Thymus (tissue), 11 donors: ENCODE results near the gene BST2. TPM values are rescaled to one million over a fixed set of nuclear protein-coding genes. Genes with fewer than 3 reads are reported as not detected.

Experiments
- DNase-seq, 9 donors: peaks; one replicate each; pipeline ENCODE4 v3.0.0-alpha.2; 2013; ENCODE audit warnings: low spot score in 9 of 9, low read depth in 6 of 9, missing footprints in 1 of 9
- H3K27ac ChIP-seq, 2 donors: one replicate each; pipeline ENCODE4 v1.5.1; 2013; ENCODE audit warnings: control low read depth in 1 of 2, low read depth in 1 of 2, low read length in 1 of 2, mild to moderate bottlenecking in 1 of 2, moderate library complexity in 1 of 2
- H3K27me3 ChIP-seq, 2 donors: one replicate each; pipeline ENCODE4 v1.5.1; 2013; ENCODE audit warnings: low read length in 1 of 2; ENCODE audit not compliant: control insufficient read depth in 2 of 2, insufficient read depth in 1 of 2
- H3K36me3 ChIP-seq, 2 donors: one replicate each; pipeline ENCODE4 v1.5.1; 2013; ENCODE audit warnings: low read length in 1 of 2, mild to moderate bottlenecking in 1 of 2, moderate library complexity in 1 of 2; ENCODE audit not compliant: control insufficient read depth in 2 of 2, insufficient read depth in 2 of 2
- H3K4me1 ChIP-seq, 2 donors: one replicate each; pipeline ENCODE4 v1.5.1; 2013; ENCODE audit warnings: low read length in 2 of 2; ENCODE audit not compliant: control insufficient read depth in 2 of 2, insufficient read depth in 2 of 2
- H3K4me3 ChIP-seq, 2 donors: one replicate each; pipeline ENCODE4 v1.5.1; 2013; ENCODE audit warnings: low read length in 2 of 2, control low read depth in 1 of 2, mild to moderate bottlenecking in 1 of 2
- H3K9me3 ChIP-seq, 2 donors: one replicate each; pipeline ENCODE4 v1.5.1; 2013; ENCODE audit warnings: low read length in 1 of 2, mild to moderate bottlenecking in 1 of 2; ENCODE audit not compliant: control insufficient read depth in 2 of 2, insufficient read depth in 1 of 2
- WGBS: extraction: QIAGEN DNeasy Blood & Tissue Kit; methylation state at CpG from one replicate; pipeline ENCODE4 v1.1.7; 2013; 5-methylcytosine and 5-hydroxymethylcytosine counted together
- polyA plus RNA-seq: library from polyadenylated mRNA; stranded (reverse); fragments of 200-250 nt; gene quantifications from one replicate; pipeline ENCODE4 v1.2.3, GENCODE V29; 2013
- total RNA-seq: library from RNA; stranded (reverse); fragments of 120-200 nt; gene quantifications from one replicate; pipeline ENCODE4 v1.2.4, GENCODE V29; 2013
- donor health status: healthy.

The BST2 gene
- total and polyA plus RNA-seq, 2 donors = 107 to 221 TPM

DNA sequence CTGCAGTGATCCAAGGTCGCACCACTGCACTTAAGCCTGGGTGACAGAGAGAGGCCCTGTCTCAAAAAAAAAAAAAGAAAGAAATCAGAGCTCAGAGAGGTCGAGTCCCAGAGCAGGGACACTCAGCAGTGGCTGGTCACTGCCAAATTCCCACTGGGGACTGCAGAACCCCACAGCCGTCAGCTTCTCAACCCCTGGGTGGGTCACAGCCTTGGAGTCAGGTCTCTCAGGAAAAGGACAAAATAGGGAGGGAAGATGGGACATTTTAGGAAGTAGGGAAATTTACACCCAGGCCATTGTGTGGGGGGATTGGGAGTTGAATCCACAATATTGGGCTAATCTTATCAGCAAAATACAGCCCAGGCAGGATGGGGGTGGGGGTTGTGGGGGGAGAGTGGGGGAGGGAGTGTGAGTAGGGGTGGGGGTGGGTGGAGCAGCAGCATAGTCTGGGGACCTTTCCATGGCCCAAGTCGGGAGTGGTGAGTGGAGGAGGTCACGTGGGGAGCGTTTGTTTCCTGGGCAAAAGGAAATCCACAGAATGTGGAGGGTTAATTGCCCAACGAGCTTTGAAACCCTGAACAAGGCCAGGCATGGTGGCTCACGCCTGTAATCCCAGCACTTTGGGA is 6.4 kb downstream of the BST2 start:
- Histone ChIP-seq H3K9me3 (no peaks in the 10 kb centered on the region), H3K36me3 (peaks cover 13 to 14% of the 10 kb centered on the region in 2 donors), H3K27ac (no peak overlapping the region), H3K4me1 (peaks cover 3 to 11% of the 10 kb centered on the region in 2 donors), H3K4me3 (no peak overlapping the region), H3K27me3 (no peaks in the 10 kb centered on the region)
- WGBS = 89% methylated on average over 8 of the region's 8 CpGs
- DNase-seq = no peak

- peaks cover 8 to 21% of the 10 kb centered on the region in 2 donors for H3K4me1 ChIP-seq
- peaks cover 0 to 4% of the 10 kb centered on the region in 2 donors for H3K9me3 ChIP-seq
- no peak overlapping the region for H3K27ac ChIP-seq
- peaks cover 2 to 6% of the 10 kb centered on the region in 2 donors for H3K36me3 ChIP-seq
- no peak overlapping the region for H3K4me3 ChIP-seq
- 24% methylated on average over 19 of the region's 19 CpGs for WGBS
- DNase-seq = peak in 3 of 9 donors; percentile 57 to 81 (median 57)
- H3K27me3 ChIP-seq = peaks cover 13 to 19% of the 10 kb centered on the region in 2 donors
These were observed 10.5 kb downstream of the BST2 start for GRCh38 chr19:17394891-17395415.

DNA sequence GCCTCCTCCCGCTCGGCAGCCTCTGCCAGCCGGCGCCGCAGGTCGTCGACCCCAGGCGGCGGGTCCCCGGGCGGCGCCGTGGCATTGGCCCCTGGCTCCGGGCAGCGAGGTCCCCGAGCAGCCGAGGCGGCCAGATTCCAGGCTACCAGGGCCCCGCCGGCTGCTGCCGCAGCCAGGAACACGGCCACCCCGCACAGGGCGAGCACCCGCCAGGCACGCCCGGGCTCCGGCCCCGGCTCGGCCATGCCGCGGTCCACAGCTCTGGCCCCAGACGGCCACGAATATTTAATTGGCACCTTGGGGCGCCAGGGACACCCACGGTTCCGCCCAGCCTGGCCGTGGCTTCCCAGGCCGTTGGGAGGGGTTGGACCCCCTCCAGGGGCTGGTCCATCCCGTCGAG is 11.5 kb downstream of the BST2 start, which contains the start of gene CCDC194:
Gene CCDC194 (minus strand): TSS at position 283 of the 400 bp plus-strand sequence. CDS start 38 bp downstream, at position 245.
- Histone ChIP-seq H3K9me3 (peaks cover 0 to 4% of the 10 kb centered on the region in 2 donors), H3K27ac (no peak within 1 kb of the TSS), H3K4me3 (no peak within 1 kb of the TSS), H3K4me1 (peaks cover 8 to 21% of the 10 kb centered on the region in 2 donors), H3K36me3 (peaks cover 0 to 6% of the 10 kb centered on the region in 2 donors), H3K27me3 (peaks cover 15 to 27% of the 10 kb centered on the region in 2 donors)
- no peak for DNase-seq
- WGBS = 83% methylated on average over 41 of the region's 41 CpGs

DNA sequence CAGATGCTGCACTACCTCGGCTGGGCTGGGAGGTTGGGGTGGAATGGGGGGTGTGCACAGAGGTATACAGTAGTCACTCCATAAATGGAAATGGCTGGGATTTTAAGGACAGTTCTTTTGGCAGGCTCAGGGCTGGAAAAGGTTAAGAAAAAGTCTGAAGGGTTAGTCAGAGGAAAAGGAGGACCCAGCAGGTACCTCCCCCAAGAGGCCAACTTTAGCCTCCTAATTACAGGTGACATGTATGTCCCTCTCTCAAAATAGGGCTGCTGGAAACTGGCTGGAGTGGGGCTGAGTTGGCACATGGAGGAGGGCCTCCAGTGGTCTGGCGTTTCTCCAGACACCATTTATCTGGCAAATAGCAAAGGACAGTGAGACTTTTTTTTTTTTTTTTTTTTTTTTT is 12.4 kb downstream of the BST2 start:
- peaks cover 8 to 21% of the 10 kb centered on the region in 2 donors for H3K4me1 ChIP-seq
- no peak overlapping the region for H3K27ac ChIP-seq
- H3K4me3 ChIP-seq = no peak overlapping the region
- H3K27me3 ChIP-seq = peaks cover 17 to 35% of the 10 kb centered on the region in 2 donors
- 87% methylated on average over 2 of the region's 2 CpGs for WGBS
- H3K36me3 ChIP-seq = peaks cover 0 to 3% of the 10 kb centered on the region in 2 donors
- peaks cover 0 to 4% of the 10 kb centered on the region in 2 donors for H3K9me3 ChIP-seq
- no peak for DNase-seq

DNA sequence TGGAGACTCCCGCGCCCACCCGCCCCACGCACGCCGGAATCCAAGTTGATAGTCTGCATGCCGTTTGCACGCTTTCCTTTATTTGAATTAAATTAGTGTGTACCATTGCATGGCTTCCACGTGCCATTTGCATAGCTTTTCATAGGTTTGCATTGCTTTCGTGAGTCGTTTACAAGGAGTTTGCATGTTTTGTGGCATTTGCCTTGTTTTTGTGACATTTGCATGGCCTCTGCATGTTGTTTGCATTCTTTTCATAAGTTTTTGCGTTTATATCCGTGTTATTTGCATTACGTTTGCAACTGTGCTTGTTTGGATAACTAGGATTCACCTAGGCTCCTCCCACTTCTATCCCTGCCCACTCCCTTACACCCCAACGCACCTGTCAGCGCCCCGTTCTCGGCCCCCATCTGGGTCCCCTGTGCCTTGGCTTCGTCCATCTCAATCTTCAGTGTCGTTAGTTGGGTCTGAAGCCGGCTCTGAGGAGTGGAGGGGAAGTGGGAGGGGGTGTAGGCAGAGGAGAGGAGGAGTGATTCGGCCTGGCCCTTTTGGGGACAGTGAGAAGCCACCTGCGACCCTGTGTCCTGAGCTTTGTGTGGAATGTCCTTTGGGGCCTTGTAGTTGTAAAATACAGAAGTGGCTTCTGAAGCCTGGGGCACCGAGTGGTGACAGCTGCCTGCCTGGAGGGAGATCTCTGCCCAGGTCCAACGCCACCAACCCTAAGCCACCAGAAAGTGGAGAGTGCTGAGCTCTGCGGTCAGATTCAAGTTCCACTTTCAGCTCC is 13.9 kb downstream of the BST2 start:
- H3K4me1 ChIP-seq = peaks cover 8 to 21% of the 10 kb centered on the region in 2 donors
- DNase-seq = no peak
- 7% methylated on average over 26 of the region's 26 CpGs for WGBS
- peaks cover 17 to 35% of the 10 kb centered on the region in 2 donors for H3K27me3 ChIP-seq
- no peak overlapping the region for H3K27ac ChIP-seq
- H3K9me3 ChIP-seq = peaks cover 0 to 4% of the 10 kb centered on the region in 2 donors
- H3K4me3 ChIP-seq = peak overlapping the region; percentile 28 to 45
- no peaks in the 10 kb centered on the region for H3K36me3 ChIP-seq

DNA sequence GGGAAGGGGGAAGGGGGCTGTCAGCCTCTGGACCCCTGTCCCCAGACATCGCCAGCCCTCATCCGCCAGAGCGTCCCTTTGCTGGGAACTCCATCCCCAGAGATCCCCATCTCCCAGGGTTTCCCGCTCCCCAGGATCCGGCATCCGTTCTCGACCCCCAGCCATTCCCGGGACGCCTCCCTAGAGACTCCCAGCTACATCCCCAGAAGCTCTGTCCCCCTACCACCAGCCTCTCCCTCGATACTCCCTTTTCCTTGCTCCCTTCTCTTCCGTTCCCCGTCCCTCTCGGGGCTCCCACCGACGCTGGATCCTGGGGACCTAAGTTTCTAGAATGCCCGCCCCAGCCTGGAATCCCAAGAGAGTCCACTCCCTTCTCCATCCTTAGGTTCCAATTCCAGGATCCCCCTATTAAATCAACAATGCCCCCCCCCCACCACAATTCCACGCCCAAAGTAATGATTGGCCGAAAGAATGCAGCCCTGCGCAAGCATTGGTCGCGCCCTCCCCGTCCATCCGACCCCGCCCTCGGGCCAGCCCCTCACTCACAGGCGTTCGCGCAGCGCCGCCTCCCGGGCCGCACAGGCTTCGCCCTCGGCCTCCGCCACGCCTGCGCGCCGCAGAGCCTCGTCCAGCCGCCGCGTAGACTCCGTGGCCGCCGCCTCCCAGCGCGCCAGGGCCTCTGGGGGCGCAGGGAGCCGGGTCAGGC is 14.6 kb downstream of the BST2 start:
- Histone ChIP-seq H3K27ac (no peak overlapping the region), H3K4me1 (peaks cover 9 to 22% of the 10 kb centered on the region in 2 donors), H3K9me3 (peaks cover 0 to 8% of the 10 kb centered on the region in 2 donors), H3K36me3 (no peaks in the 10 kb centered on the region), H3K27me3 (peaks cover 17 to 35% of the 10 kb centered on the region in 2 donors), H3K4me3 (peak overlapping the region; percentile 45 to 50)
- DNase-seq = peak in 6 of 9 donors; percentile 70 to 90 (median 78)
- WGBS = under 1% methylated on average over 50 of the region's 50 CpGs

GRCh38 chr19:17389957-17390664 is 15.3 kb downstream of the BST2 start:
- Histone ChIP-seq H3K9me3 (peaks cover 0 to 9% of the 10 kb centered on the region in 2 donors), H3K27ac (no peak overlapping the region), H3K36me3 (no peaks in the 10 kb centered on the region), H3K4me1 (peaks cover 10 to 22% of the 10 kb centered on the region in 2 donors), H3K4me3 (peak overlapping the region; percentile 45 to 50), H3K27me3 (peaks cover 17 to 35% of the 10 kb centered on the region in 2 donors)
- 9% methylated on average over 37 of the region's 37 CpGs for WGBS
- DNase-seq = peak in 1 of 9 donors; percentile 29

DNA sequence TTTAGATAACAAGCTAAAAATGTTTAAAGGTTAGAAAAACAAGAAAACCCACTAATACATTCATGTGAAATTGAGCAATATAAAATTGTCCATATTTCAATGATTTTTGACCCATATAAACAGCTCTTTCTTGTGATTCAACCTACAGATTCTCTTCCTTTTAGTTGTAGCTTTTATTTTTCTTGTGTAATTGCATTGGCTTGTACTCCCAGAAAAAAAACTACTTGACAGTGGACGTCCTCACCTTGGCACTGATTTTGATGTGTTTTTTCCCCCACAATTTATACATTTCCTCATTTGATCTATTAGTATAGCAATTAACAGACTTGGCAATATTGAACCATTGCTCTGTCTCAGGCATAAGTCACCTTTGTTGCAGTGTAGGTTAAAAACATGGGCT is 16.1 kb downstream of the BST2 start:
- peaks cover 17 to 35% of the 10 kb centered on the region in 2 donors for H3K27me3 ChIP-seq
- peaks cover 6 to 17% of the 10 kb centered on the region in 2 donors for H3K4me1 ChIP-seq
- no peak overlapping the region for H3K27ac ChIP-seq
- peaks cover 0 to 9% of the 10 kb centered on the region in 2 donors for H3K9me3 ChIP-seq
- H3K36me3 ChIP-seq = no peaks in the 10 kb centered on the region
- no peak for DNase-seq
- no peak overlapping the region for H3K4me3 ChIP-seq
- WGBS = 95% methylated on average over 1 of the region's 1 CpG
